SK-N-MC (cell line): ENCODE measurements around the gene EGFR.

Experiments
- EZH2 ChIP-seq: fragments of 200-600 bp; sonication (generic); IDR thresholded peaks from one replicate; pipeline ENCODE4 v1.6.1; 2017; ENCODE audit warnings: antibody characterized with exemption
- FOXP2 ChIP-seq: optimal IDR thresholded peaks from 2 replicates; pipeline ENCODE3; 2011; ENCODE audit warnings: mild to moderate bottlenecking, moderate library complexity; ENCODE audit not compliant: insufficient read depth; ENCODE audit errors: extremely low read length, control extremely low read depth
- POLR2AphosphoS5 ChIP-seq: IDR thresholded peaks from 2 replicates; pipeline ENCODE4 v1.6.1; 2012; ENCODE audit warnings: mild to moderate bottlenecking, low read depth, low read length, borderline replicate concordance

DNA sequence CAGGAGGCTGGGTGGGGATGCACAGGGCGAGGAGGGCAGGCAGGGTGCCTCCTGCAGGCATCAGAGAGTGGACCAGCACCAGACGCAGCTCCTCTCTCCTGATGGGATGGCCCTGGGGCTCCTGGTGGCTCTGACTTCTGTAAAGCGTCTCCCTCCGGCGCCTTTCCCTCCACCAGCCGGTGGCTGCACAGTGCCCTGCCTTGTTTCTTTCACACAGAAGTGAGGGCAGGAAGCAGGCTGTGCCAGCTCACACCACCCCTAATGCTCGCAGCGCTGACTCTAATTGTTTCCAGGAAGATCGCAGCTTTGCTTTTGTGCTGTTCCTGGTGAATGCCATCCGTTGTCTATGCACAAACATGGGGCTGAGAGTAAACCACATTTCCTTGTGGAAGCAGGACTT is 194.0 kb downstream of the EGFR start:
- no peak for TF ChIP-seq POLR2AphosphoS5
- no peak for TF ChIP-seq EZH2
- TF ChIP-seq FOXP2, result no peak
